Tibial nerve (tissue), 4 donors: ENCODE measurements around the gene ZNF438.

Source experiments
- CTCF ChIP-seq, 5 experiments: fragments of 200-600 bp in 3 of 5; fragments of 450-650 bp in 2 of 5; sonication (generic) in 3 of 5; IDR thresholded peaks; one replicate each; pipeline ENCODE4 v1.5.1; 2016 to 2019; ENCODE audit warnings: antibody characterized with exemption in 5 of 5, mild to moderate bottlenecking in 3 of 5, moderate library complexity in 2 of 5
- EP300 ChIP-seq, 2 donors: sonication (generic); formaldehyde crosslinking; IDR thresholded peaks; one replicate each; pipeline ENCODE4 v1.6.1; 2017; ENCODE audit warnings: antibody characterized with exemption in 2 of 2, mild to moderate bottlenecking in 1 of 2
- POLR2A ChIP-seq, 2 donors: fragments of 450-650 bp; IDR thresholded peaks; one replicate each; pipeline ENCODE4 v1.6.1; 2017; ENCODE audit warnings: antibody characterized with exemption in 2 of 2, mild to moderate bottlenecking in 2 of 2, moderate library complexity in 2 of 2

GRCh38 chr10:30804478-30805055 is 227.1 kb downstream of the ZNF438 start:
- TF ChIP-seq EP300 (IDR thresholded peaks at IDR 0.05) = no peak
- TF ChIP-seq CTCF (IDR thresholded peaks at IDR 0.05) = no peak
- no peak for TF ChIP-seq POLR2A (IDR thresholded peaks at IDR 0.05)
